AG20443 (cell line): Measurements from ENCODE around the gene SPTBN5.

Experiments
- DNase-seq: peaks from one replicate; pipeline ENCODE4 v3.0.0; 2012; ENCODE audit warnings: low spot score, mixed read lengths

Gene SPTBN5

DNA sequence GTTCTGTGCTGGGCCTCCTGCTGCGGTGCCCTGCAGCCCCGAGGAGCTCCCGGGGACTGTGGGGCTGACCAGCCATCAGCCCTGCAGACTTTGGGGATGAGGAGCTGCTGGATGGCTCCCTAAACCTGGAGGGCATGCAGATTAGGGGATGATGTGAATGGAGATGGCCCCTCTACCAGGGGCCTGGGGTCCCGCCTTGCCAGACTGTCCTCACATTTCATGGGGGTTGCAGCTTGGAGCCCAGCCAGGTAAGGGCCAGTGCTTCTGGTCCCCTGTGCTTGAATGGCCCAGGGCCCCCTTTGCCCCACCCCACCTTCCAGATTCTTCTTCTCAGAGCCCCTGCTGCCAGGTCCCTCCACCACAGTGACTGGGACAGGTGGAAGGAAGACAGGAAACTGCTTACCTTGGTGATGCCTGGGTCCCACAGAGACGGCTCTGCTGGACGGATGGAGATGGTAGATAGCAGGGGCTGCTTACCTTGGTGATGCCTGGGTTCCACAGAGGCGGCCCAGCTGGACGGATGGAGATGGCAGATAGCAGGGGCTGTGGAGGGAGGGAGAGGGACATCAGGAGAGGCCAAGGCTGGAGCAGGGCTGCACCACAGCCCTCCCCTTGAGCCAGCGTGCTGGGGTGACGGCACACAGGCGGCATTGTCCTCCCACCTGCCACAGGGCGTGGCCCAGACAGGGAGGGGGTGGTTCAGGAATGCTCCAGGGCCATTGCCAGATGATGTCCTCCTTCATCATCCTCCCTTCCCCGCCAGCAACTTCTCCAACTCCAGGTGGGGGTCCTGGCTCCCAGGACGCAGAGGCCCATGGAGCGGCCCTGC, at the start of gene SPTBN5:
Gene SPTBN5 (minus strand): TSS at position 632 of the 829 bp plus-strand sequence. CDS start 556 bp downstream, at position 76.
- no peak for DNase-seq

DNA sequence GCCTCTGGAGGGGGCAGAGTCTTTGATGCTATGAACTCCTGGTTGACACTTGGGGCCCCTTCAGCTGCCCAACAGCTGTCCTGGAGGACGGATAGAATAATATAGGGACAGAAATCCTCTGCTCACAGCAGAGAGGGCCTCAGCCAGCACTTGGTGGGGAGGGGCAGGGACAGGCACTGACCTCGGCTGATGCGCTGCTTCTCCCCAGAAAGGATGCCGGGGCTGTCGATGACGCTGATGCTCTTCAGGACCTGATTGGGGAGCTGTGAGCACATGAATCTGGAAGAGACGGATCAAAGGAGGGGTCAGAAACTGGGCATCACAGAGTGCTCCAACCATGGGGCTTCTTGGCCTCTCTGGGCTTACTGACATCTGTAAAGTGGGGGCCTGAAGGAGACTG, 49.0 kb upstream of the SPTBN5 start:
- DNase-seq = no peak

DNA sequence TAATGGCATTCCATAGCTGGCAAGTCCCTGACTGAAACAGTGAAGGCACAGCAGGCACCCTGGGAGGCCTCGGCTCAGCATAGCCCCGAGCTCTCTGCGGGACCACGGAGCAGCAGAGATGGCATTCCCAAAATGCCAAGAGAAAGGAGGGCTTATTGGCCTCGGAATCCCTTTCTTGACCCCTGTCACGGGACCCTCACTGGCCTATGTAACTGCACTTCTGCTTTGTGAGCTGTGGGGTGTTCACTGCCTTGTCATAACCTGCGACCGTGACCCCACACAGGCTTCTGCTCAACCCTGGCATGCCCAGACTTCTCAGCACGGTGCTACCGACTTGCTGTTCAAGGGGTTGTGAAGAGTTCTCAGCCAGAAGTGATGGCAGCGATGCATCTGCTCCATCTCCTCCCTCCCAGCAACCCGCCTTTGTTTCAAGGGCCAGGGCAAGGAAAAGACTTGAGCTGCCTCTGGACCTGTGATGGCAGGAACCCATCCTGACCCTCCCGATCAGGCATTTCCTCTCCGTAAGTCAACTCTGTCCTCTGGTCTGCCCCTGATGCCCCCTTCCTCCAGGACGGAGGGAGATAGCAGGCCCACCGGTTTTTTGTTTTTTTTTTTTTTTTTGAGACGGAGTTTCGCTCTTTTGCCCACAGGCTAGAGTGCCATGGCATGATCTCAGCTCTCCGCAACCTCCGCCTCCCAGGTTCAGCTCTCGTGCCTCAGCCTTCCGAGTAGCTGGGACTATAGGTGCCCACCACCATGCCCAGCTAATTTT, 48.0 kb upstream of the SPTBN5 start:
- DNase-seq = no peak

DNA sequence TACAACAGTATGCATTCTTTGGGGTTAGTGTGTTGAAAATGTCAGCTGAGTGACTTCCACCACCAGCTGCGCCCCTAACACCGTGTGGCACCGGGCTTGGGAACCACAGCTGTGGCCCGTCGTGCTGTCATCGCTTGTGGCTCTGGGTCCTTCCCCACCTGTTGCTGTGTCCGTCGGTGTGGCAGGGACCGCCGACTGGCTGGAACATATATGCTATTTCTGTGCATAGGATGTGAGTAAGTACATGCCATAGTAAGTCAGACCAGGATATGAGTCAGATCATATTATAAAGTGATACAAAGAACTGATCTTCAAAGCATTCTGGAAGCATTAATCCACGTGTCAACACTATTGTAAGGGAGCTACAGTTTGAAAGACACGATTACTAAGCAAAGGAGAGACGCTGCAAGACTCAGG, 46.6 kb upstream of the SPTBN5 start:
- DNase-seq = peak; percentile 21

DNA sequence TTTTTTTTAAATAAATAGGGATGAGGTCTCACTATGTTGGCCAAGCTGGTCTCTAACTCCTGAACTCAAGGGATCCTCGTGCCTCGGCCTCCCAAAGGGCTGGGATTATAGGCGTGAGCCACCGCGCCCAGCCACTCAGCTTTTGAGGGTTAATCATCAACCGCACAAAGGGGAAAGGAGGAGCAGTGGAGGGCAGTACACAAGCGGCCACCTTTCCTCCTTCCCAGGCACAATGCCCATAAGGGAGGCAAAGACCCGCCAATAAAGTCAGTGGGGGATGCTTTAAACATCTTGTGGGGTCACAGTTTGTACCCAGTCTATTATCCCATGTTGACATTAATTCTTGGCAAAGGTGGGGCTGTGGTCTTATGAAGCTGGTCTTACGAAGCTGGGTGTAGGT, 46.1 kb upstream of the SPTBN5 start:
- DNase-seq = no peak

DNA sequence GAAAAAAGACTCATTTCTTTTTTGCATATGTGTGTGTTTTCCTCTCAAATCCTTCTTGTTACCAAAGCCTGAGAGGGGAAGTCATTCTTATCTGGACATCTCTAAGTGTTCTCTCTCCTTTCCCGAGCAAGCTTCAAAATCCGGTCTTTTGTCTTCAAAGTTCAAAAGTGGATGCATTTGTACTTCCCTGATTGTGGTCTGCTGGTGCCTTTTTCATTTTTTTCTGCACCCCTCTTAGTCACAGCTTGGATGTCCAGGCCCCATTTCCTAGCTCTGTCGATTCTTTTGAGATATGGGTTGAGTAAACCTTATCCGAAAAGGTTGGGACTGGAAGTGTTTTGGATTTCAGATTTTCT, 43.7 kb upstream of the SPTBN5 start:
- no peak for DNase-seq

DNA sequence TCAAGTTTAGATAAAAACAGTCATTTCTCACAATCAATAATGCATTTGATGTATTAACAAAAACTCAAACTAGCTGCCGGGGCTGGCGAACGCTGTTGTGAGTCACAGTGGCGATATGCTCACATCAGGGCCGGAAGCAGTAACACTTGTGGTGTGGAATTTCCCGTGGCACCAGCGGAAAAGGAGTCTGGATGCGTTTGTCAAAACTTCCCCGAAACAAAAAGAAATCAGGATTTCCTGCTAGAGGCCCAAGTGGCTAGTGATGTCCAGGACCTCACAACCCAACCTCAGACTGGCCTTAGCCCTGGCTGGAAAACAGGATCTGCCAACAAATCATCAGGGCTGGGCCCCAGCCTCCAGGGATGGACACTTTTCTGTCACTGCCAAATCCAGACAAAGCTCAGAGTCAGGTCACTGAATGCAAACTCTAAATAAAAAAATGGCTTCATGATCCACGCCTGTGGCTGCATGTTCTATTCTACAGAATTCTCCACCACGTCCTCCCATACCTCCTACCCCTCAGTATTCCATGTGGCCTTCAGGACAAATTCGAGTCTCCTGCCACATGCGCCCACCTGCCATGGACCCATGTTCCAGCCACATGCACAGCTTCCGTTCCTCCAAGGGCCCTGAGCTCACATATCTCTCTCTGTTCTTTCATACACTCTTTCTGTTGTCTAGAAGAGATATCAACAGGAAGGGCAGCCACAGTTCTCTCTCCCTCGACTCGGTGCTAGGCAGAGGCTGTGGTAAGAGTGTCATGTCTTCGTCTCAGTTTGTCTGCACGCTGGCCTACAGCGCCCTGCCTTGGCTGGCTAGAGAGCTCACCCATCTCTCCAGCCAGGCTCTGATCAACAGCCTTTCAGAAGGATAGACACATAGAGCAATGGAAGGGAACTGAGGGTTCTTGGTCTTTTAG, 43.1 kb upstream of the SPTBN5 start:
- no peak for DNase-seq

DNA sequence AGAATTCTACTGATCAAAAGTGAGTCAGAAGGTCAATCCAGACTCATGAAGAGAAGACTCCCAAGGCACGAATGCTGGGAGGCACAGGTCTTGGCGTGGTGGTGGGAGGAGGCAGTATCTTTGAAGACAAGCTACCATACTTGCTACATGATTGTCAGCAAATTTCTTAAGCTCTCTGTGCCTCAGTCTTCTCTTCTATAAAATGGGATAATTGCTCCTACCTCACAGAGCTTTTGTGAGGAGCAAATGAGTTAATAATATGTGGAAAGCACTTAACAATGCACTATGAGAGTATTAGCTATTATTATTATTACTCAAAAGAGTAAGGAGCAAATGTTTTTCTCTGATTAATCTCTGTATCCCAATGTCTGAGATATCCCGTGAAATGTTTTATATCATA, 42.3 kb upstream of the SPTBN5 start:
- no peak for DNase-seq

DNA sequence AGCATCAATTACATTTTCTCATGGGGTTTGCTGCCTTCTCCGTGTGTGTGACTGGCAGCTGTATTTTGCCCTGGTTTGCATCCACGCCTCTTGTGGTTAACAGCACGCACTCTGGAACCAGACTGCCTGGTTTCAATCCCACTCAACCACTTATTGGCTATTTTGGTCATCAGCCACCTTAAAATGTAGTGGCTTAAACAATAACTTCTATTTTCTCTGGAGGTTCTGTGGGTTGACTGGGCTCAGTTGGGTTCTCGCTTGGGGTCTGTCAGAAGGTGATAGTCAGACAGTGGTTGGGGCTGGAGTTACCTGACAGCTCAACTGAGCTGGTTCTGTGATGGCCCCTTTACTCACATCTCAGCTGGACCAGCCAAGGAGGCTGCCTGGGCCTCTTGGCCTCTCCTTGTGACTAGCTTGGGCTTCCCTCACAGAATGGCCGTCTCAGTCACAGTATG, 41.7 kb upstream of the SPTBN5 start:
- DNase-seq = no peak

DNA sequence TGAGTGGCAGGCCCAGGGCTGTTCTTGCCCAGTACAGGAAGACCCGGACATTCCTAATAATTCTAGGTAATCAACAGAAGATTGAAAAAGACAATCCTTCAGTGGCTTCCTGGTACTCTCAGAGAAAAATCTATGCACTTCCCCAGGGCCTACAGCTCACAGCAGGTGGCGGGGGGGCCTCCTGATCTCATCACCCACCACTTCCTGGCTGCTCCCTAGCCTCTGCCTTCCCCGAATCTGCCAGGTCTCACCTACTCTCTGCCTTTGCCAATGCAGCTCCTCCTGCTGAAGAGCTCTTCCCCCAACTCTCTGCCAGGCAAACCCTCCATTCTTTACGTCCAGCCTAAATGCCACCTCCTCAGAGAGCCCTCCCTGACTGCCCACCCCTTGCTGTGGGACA, 41.0 kb upstream of the SPTBN5 start:
- DNase-seq = no peak

DNA sequence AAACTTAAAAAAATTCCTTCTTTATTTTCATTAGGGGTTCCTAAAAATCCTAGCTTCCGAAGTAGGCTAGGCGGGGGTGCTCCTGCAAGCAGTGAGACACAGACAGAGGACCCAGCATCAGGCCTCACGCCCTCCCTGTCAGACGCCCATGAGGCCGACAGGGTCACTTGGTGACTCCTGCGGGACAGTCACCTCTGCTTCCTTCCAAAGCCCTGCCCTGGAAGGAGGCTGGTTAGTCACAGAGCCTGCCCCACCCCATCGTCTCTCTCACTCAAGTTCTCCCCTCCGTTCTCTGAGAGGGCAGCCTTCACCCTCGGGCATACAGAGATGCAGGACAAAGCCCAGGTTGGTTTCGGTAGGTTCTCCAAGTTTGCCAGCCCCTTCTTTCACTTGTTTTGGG, 39.9 kb upstream of the SPTBN5 start:
- DNase-seq = peak; percentile 60

DNA sequence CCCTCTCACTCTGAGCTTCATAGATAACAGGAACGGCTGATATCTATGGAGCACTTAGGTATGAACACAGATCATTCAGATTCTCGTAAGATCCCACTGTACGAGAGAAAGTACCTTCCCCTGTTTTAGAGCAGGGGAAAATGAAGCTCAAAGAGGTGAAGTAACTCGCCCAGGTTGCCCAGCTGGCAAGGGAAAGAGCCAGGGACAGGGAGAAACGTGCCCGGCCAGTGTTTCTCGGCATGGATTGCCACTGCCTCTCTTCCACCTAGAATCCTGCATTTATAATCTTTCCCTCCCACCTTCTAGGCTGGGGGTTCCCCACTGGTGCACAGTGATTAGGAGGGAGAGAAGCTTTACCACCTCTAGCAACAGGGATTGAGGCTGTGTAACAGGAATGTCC, 39.5 kb upstream of the SPTBN5 start:
- no peak for DNase-seq

DNA sequence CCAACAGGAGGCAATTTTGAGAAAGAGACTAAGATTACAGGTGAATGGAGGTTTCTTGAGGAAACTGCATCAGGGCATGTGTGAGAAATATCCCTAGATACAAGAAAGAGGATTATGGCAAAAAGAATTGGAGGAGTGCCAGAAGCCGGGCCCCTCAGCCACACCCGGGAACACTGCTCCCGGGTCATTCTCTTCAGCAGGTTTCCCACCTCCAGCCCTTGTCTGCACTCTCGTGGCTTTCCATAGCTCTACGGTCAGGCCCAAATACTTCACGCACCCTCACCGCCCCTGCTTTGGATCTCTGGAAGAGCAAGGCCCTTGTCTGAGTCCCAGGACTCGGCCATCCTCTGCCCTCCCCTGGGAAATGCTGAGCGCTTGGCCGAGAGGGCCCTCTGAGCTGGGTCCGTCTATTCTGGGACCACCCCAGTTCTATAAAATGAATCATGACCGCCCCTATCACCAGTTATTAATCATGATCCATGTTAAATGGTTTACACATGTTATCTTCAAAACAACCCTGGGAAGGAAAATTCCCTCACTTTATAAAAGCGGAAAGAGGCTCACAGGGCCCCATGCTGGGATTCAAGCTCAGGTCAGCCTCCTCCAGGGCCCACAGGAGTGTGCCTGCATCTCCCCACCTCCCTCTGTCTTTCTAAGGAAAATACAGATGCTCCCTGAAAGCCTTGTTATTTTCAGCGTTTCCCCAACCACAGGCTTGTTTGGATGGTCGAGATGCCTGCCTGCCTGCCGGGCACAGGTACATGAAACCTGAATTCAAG, 38.8 kb upstream of the SPTBN5 start:
- no peak for DNase-seq

DNA sequence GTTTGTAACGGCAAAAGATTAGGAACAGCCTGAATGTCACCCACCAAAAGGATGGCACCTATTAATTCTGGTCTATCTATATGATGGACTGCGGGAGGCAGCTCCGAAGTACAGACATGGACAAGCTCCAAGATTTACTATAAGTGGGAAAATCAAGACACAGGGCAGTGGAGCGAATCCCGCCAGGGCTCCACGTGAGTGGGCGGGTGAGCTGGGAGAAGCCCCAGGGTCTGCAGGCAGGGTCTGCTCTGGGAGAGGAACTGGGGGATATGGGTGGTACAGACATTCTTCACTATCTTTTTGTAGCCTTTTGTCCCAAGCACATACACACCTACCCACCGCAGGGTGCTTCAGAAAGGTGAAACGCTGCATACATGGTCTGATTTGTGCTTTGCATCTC, 38.2 kb upstream of the SPTBN5 start:
- no peak for DNase-seq

DNA sequence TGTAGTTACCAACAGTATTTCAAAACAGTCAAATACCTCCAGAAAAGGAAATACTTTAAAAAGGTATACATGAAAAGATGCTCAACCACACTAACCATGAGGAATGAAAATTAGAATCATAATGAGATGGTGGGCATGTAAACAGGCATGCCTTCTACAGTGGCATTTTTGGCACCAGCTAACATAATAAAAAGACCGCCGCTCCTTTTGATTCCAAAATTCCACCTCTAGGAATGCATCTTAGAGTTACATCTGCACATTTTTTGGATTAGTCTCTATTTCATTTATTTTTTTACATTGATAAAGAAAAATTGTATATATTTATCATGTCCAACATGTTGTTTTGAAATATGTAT, 37.0 kb upstream of the SPTBN5 start:
- no peak for DNase-seq

DNA sequence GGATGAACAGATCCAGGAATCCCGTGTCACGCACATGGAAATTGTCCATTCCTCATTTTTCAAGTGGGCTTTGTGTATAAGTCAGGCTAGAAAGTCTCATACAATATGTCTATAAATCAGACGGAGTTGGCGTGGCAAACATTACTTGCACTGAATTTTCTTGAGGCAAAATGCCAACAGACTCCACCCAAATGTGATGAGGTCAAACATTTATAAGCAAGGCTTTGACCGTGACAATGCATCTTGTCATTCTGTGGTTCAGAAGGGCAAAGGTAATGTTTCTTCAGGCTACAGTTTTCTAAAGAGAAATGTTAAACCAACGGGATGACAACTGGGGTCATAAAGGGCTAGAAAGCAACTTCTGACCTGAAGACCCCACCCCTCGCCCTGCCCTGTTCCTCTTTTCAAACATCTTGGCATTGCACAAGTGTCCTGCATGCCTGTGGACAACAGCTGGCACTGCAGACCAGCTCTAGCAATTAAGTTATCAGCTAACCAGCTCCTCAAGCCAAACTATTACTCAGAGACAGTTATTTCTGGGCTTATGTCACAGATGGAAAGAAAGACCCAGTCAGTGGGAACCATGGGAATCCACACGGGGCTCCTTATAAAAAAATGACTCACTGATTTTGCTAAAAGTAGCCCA, 36.5 kb upstream of the SPTBN5 start:
- DNase-seq = peak; percentile 92

DNA sequence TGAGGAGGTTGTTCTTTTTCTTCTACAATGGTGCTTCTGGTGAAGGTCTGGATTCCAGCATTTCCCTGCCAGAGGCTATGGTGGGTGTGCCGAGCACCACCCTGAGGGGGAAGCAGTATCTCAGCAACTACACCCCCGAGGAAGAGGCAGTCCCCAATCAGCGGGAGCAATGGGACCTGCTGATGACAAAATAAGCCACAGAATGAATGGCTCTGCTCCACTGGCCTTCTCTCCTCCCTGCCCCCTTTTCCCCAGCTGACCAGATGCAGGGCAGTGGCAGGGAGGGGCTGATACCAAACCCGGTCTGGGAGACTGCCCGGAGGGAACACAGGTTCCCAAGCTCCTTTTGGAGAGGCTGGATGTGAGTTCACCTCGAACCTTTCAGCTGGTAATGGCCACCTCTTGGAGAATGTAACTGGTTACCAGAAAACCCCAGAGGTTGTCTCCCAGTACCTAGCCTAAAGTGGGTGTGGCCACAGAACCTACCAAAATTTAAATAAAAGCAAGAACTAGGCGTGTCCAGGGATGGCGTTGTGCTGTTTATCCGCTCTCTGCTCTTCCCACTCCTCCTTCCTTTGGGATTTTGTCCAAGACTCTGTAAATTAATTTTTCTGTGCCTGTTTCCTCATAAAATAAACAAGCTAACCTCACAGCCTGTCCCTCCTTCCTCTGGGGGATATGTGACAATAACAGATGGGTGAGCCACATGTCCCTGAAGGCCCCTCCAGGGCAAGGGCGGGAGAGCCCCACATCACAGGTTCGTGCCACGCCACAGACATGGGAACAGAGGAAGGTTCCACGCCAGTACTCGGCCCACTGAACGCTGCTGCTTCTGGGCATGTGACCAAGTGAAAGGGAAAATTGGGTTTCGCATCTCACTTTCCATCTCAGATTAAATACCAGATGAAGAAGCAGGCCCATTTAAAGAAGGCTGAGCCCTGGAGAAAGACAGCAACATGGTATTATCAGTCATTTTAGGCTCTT, 35.1 kb upstream of the SPTBN5 start:
- peak; percentile 51 for DNase-seq

DNA sequence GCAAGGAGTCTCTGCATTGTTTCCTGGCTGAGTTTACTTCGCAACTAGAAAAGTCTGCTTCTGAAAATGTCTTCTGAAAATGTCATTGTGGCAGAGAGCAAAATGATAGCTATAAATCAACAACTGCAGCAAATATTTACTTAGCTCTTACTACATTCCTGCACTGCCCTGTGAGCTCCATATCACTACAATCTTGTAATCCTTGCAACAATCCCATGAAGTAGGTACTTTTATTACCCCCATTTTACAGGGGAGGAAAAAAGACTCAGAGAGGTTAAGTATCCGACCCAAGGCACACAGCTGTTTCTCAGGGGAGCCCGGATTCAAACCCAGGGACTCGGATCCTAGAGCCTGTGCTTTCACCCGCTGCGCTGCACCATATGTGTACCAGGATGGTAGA, 34.2 kb upstream of the SPTBN5 start:
- DNase-seq = no peak

DNA sequence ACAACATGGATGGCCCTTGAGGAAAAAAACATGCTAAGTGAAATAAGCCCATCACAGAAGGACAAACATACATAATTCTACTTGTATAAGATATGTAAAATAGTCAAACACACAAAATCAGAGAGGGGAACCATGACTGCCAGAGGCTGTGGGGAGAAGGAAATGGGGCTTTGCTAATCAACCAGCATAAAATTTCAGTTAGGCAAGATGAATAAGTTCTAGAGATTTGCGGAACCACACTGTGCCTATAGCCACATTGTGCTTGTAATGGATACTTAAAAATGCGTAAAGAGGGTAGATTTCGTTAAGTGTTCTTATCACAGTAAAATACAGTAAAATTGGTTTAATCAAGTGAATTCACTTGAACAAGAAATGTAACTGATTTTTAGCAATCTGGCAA, 33.7 kb upstream of the SPTBN5 start:
- DNase-seq = no peak
